ENCODE results near the gene CDH13.
"Not testable (repeated sequence)": the region's sequence is repeated elsewhere in the genome, so short reads cannot be mapped to it uniquely, and the experiment has no call there.

The CDH13 gene

GRCh38 chr16:82888591-82889001 lies 261.8 kb downstream of the CDH13 start:
- DNase-seq (ENCODE audit: low spot score) = no peak

GRCh38 chr16:82891424-82891823 lies 264.7 kb downstream of the CDH13 start:
- no peak for DNase-seq (ENCODE audit: low spot score)

- DNase-seq (ENCODE audit: low spot score) = no peak
Measured at GRCh38 chr16:82891918-82892317, 265.1 kb downstream of the CDH13 start.

GRCh38 chr16:82892324-82892723 lies 265.6 kb downstream of the CDH13 start:
- DNase-seq (ENCODE audit: low spot score) = no peak

- no peak for DNase-seq (ENCODE audit: low spot score)
Measured at GRCh38 chr16:82895843-82896242, 269.1 kb downstream of the CDH13 start.

GRCh38 chr16:82899006-82899405 lies 272.2 kb downstream of the CDH13 start:
- DNase-seq (ENCODE audit: low spot score) = no peak

GRCh38 chr16:82899731-82900450 lies 273.1 kb downstream of the CDH13 start:
- no peak for DNase-seq (ENCODE audit: low spot score)

- DNase-seq (ENCODE audit: low spot score) = no peak
Measured at GRCh38 chr16:82900559-82900958, 273.8 kb downstream of the CDH13 start.

GRCh38 chr16:82911925-82912324 lies 285.2 kb downstream of the CDH13 start:
- DNase-seq (ENCODE audit: low spot score) = no peak

GRCh38 chr16:82915139-82915824 lies 288.5 kb downstream of the CDH13 start:
- no peak for DNase-seq (ENCODE audit: low spot score)

GRCh38 chr16:82917886-82918595 lies 291.3 kb downstream of the CDH13 start:
- no peak for DNase-seq (ENCODE audit: low spot score)

GRCh38 chr16:82924075-82924854 lies 297.5 kb downstream of the CDH13 start:
- no peak for DNase-seq (ENCODE audit: low spot score)

GRCh38 chr16:82926500-82926899 lies 299.7 kb downstream of the CDH13 start:
- DNase-seq (ENCODE audit: low spot score) = no peak

GRCh38 chr16:82933933-82934332 lies 307.2 kb downstream of the CDH13 start:
- not testable (repeated sequence) for DNase-seq (ENCODE audit: low spot score)

- DNase-seq (ENCODE audit: low spot score) = peak; percentile 0
Measured at GRCh38 chr16:82935766-82936165, 309.0 kb downstream of the CDH13 start.

GRCh38 chr16:82936941-82937551 lies 310.3 kb downstream of the CDH13 start:
- DNase-seq (ENCODE audit: low spot score) = no peak

- DNase-seq (ENCODE audit: low spot score) = no peak
Measured at GRCh38 chr16:82937926-82938520, 311.3 kb downstream of the CDH13 start.

GRCh38 chr16:82943371-82943770 lies 316.6 kb downstream of the CDH13 start:
- no peak for DNase-seq (ENCODE audit: low spot score)

GRCh38 chr16:82945420-82946101 lies 318.8 kb downstream of the CDH13 start:
- no peak for DNase-seq (ENCODE audit: low spot score)

GRCh38 chr16:82947698-82948097 lies 320.9 kb downstream of the CDH13 start:
- DNase-seq (ENCODE audit: low spot score) = no peak

- no peak for DNase-seq (ENCODE audit: low spot score)
Measured at GRCh38 chr16:82949016-82949415, 322.2 kb downstream of the CDH13 start.
